ENCODE measurements around the gene CA10.

The CA10 gene

DNA sequence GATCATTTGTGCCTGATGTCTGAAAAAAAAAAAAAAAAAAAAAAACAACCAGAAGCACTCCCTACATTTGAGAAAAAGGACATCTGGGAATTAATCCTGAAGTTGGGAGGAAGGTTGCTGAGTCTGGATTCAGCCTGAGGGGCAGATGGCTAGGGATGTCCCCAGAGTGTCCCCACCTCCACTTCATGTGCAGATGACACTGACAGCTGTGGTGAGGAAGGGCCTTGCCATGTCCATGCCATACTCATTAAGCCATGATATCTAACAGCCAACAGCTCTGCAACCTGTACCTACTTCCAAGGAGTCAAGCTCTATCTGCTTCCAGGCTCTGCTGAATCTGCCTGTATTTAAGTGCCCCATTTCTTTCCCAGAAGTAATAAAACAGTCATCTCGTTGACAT lies 356.0 kb downstream of the CA10 start:
- TF ChIP-seq EZH2phosphoT487 (IDR thresholded peaks at IDR 0.05; ENCODE audit: borderline replicate concordance): no peak
- TF ChIP-seq, protein P1, sequence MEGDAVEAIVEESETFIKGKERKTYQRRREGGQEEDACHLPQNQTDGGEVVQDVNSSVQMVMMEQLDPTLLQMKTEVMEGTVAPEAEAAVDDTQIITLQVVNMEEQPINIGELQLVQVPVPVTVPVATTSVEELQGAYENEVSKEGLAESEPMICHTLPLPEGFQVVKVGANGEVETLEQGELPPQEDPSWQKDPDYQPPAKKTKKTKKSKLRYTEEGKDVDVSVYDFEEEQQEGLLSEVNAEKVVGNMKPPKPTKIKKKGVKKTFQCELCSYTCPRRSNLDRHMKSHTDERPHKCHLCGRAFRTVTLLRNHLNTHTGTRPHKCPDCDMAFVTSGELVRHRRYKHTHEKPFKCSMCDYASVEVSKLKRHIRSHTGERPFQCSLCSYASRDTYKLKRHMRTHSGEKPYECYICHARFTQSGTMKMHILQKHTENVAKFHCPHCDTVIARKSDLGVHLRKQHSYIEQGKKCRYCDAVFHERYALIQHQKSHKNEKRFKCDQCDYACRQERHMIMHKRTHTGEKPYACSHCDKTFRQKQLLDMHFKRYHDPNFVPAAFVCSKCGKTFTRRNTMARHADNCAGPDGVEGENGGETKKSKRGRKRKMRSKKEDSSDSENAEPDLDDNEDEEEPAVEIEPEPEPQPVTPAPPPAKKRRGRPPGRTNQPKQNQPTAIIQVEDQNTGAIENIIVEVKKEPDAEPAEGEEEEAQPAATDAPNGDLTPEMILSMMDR (conservative IDR thresholded peaks at IDR 0.05; ENCODE audit: low read length): no peak
- Histone ChIP-seq H3K79me2 (ENCODE audit: insufficient read depth, low read length) (no peaks in the 10 kb centered on the region), H4K20me1 (ENCODE audit: insufficient read depth, low read length, poor library complexity, severe bottlenecking) (no peaks in the 10 kb centered on the region)

DNA sequence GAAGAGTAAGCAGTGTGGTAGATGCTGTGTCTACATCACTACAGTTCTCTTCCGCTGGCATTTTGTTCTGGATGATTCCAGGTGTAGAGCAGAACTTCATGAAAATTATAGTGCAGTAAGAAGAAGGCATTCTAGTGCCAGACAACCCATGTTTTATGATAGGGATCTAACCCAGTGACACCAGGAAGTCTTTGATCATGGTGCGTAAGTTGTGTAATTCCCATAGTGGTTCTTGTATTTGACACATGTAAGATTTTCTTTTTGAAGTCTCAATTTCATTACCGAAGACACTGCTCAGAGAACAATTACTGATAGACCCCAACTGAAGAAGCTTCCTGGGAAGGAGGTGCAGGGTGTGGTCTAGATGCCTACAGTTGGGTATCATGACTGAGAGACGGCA lies 356.9 kb downstream of the CA10 start:
- Histone ChIP-seq H3K9me3 (ENCODE audit: insufficient read depth, low read depth, low read length) (no peaks in the 10 kb centered on the region), H3K4me3 (ENCODE audit: low read length, poor library complexity, severe bottlenecking) (no peak overlapping the region), H3K9me2 (replicated peaks; ENCODE audit: low read depth, low read length) (no peaks in the 10 kb centered on the region), H3K27me3 (ENCODE audit: insufficient read depth, low read length, poor library complexity, severe bottlenecking) (no peaks in the 10 kb centered on the region), H3K36me3 (ENCODE audit: insufficient read depth, low read length) (no peaks in the 10 kb centered on the region), H2AFZ (ENCODE audit: low read length) (no peak overlapping the region), H3K9ac (ENCODE audit: low read depth, low read length, poor library complexity, severe bottlenecking) (no peak overlapping the region), H3K4me2 (ENCODE audit: low read depth, low read length, poor library complexity, severe bottlenecking) (no peak overlapping the region), H3K79me2 (ENCODE audit: insufficient read depth, low read length) (no peaks in the 10 kb centered on the region), H3F3A (ENCODE audit: low read depth) (no peaks in the 10 kb centered on the region), H3K4me1 (ENCODE audit: insufficient read depth, low read length, poor library complexity, severe bottlenecking) (no peaks in the 10 kb centered on the region), H4K20me1 (ENCODE audit: insufficient read depth, low read length, poor library complexity, severe bottlenecking) (no peaks in the 10 kb centered on the region)
- no peak for TF ChIP-seq EZH2phosphoT487 (IDR thresholded peaks at IDR 0.05; ENCODE audit: borderline replicate concordance)
- TF ChIP-seq, protein P1 (conservative IDR thresholded peaks at IDR 0.05; ENCODE audit: low read length): no peak

More for the DNA sequence above, 356.0 kb downstream of the CA10 start:
- Histone ChIP-seq H3K9me3 (ENCODE audit: insufficient read depth, low read depth, low read length) (no peaks in the 10 kb centered on the region), H3K36me3 (ENCODE audit: insufficient read depth, low read length) (no peaks in the 10 kb centered on the region), H3K4me3 (ENCODE audit: low read length, poor library complexity, severe bottlenecking) (no peak overlapping the region), H3K27me3 (ENCODE audit: insufficient read depth, low read length, poor library complexity, severe bottlenecking) (no peaks in the 10 kb centered on the region), H2AFZ (ENCODE audit: low read length) (no peak overlapping the region), H3K4me2 (ENCODE audit: low read depth, low read length, poor library complexity, severe bottlenecking) (no peak overlapping the region), H3K9me2 (replicated peaks; ENCODE audit: low read depth, low read length) (no peaks in the 10 kb centered on the region), H3K4me1 (ENCODE audit: insufficient read depth, low read length, poor library complexity, severe bottlenecking) (no peaks in the 10 kb centered on the region), H3F3A (ENCODE audit: low read depth) (no peaks in the 10 kb centered on the region), H3K9ac (ENCODE audit: low read depth, low read length, poor library complexity, severe bottlenecking) (no peak overlapping the region)

DNA sequence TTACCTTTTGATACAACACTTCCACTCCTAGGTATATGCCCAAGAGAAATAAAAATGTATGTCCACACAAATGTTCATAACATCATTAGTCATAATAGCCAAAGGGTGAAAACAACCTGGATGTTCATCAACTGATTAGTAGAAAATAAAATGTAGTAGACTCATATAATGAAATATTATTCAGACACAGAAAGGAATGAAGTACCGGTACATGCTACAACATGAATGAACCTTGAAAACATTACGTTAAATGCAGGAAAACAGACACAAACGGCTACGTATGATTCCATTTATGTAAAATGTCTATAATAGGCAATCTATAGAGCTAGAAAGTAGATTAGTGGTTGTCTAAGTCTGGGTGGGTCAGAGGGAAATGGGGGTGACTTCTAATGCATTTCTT lies 358.5 kb downstream of the CA10 start:
- Histone ChIP-seq H3K9me2 (replicated peaks; ENCODE audit: low read depth, low read length) (no peaks in the 10 kb centered on the region), H3K9me3 (ENCODE audit: insufficient read depth, low read depth, low read length) (no peaks in the 10 kb centered on the region), H3K4me3 (ENCODE audit: low read length, poor library complexity, severe bottlenecking) (no peak overlapping the region), H3K27me3 (ENCODE audit: insufficient read depth, low read length, poor library complexity, severe bottlenecking) (no peaks in the 10 kb centered on the region), H3K4me2 (ENCODE audit: low read depth, low read length, poor library complexity, severe bottlenecking) (no peak overlapping the region), H2AFZ (ENCODE audit: low read length) (no peak overlapping the region), H3K9ac (ENCODE audit: low read depth, low read length, poor library complexity, severe bottlenecking) (no peak overlapping the region), H3K79me2 (ENCODE audit: insufficient read depth, low read length) (no peaks in the 10 kb centered on the region), H3K4me1 (ENCODE audit: insufficient read depth, low read length, poor library complexity, severe bottlenecking) (no peaks in the 10 kb centered on the region), H3F3A (ENCODE audit: low read depth) (no peaks in the 10 kb centered on the region), H3K36me3 (ENCODE audit: insufficient read depth, low read length) (no peaks in the 10 kb centered on the region), H4K20me1 (ENCODE audit: insufficient read depth, low read length, poor library complexity, severe bottlenecking) (no peaks in the 10 kb centered on the region)
- TF ChIP-seq, protein P1 (conservative IDR thresholded peaks at IDR 0.05; ENCODE audit: low read length): no peak
- TF ChIP-seq EZH2phosphoT487 (IDR thresholded peaks at IDR 0.05; ENCODE audit: borderline replicate concordance): no peak
